SK-N-SH (cell line): ENCODE results near the gene RNLS. TPM values are rescaled to one million over a fixed set of nuclear protein-coding genes. Genes with fewer than 3 reads are reported as not detected.
A peak's percentile ranks its signal among the peaks of the same experiment; 100 is the strongest.

ENCODE experiments used
- CTCF ChIA-PET: fragments of 300-600, 350-600 bp; formaldehyde crosslinking; extraction: SDS; loops from one replicate; lab custom pipeline; 2021; lab: Yijun Ruan, JAX
- POLR2A ChIA-PET: fragments of 350-600 bp; sonication (Branson Sonifier 250); formaldehyde crosslinking; extraction: SDS; loops from one replicate; lab custom pipeline; 2020; ENCODE audit warnings: antibody characterized with exemption, inconsistent platforms; lab: Yijun Ruan, JAX
- DNase-seq: peaks from one replicate; pipeline ENCODE4 v3.0.0; 2012
- H2AFZ ChIP-seq: fragments of 200-600 bp; sonication (generic); 2 replicates; pipeline ENCODE4 v1.8.1; 2016; ENCODE audit warnings: antibody characterized with exemption, mild to moderate bottlenecking, low read depth
- H3F3A ChIP-seq: fragments of 200-600 bp; sonication (generic); replicated peaks from 2 replicates; pipeline ENCODE3; 2016; ENCODE audit warnings: antibody characterized with exemption, mild to moderate bottlenecking; ENCODE audit not compliant: insufficient read depth
- H3K27ac ChIP-seq, 2 experiments: fragments of 200-500 bp in 1 of 2; fragments of 200-600 bp in 1 of 2; sonication (Bioruptor generic) in 1 of 2; sonication (generic), shearing (Covaris generic) in 1 of 2; 2 replicates each; pipeline versions ENCODE4 v1.5.1 to v1.6.1; 2014 to 2016; ENCODE audit warnings: low read depth in 2 of 2, inconsistent platforms in 1 of 2, low read length in 1 of 2, mild to moderate bottlenecking in 1 of 2, mixed read lengths in 1 of 2
- H3K27me3 ChIP-seq: fragments of 200-600 bp; sonication (generic), shearing (Covaris generic); 2 replicates; pipeline ENCODE4 v1.6.1; 2016; ENCODE audit warnings: mixed run types; ENCODE audit not compliant: insufficient read depth
- H3K36me3 ChIP-seq, 2 experiments: fragments of 200-500 bp in 1 of 2; fragments of 200-600 bp in 1 of 2; sonication (Bioruptor generic) in 1 of 2; sonication (generic) in 1 of 2; replicated peaks in 1 of 2; 2 replicates each; pipeline versions ENCODE3 to v1.5.1; 2014 to 2016; ENCODE audit warnings: low read length in 1 of 2, mild to moderate bottlenecking in 1 of 2; ENCODE audit not compliant: insufficient read depth in 2 of 2, control insufficient read depth in 1 of 2
- H3K4me1 ChIP-seq, 2 experiments: fragments of 200-500 bp in 1 of 2; fragments of 200-600 bp in 1 of 2; sonication (Bioruptor generic) in 1 of 2; sonication (generic), shearing (Covaris generic) in 1 of 2; 2 replicates each; pipeline versions ENCODE4 v1.5.1 to v1.6.1; 2014 to 2016; ENCODE audit warnings: low read depth in 1 of 2, low read length in 1 of 2, mixed run types in 1 of 2; ENCODE audit not compliant: insufficient read depth in 2 of 2, control insufficient read depth in 1 of 2
- H3K4me2 ChIP-seq: fragments of 200-600 bp; sonication (generic), shearing (Covaris generic); 2 replicates; pipeline ENCODE4 v1.6.1; 2017; ENCODE audit warnings: mixed run types
- H3K4me3 ChIP-seq, 2 experiments: fragments of 200-500 bp in 1 of 2; fragments of 200-600 bp in 1 of 2; sonication (Bioruptor generic) in 1 of 2; sonication (generic), shearing (Covaris generic) in 1 of 2; 2 replicates each; pipeline versions ENCODE4 v1.5.1 to v1.8.1; 2014 to 2016; ENCODE audit warnings: low read depth in 2 of 2, inconsistent platforms in 1 of 2, low read length in 1 of 2, mild to moderate bottlenecking in 1 of 2, mixed read lengths in 1 of 2, moderate library complexity in 1 of 2
- H3K79me2 ChIP-seq: fragments of 200-600 bp; sonication (generic); 2 replicates; pipeline ENCODE4 v1.8.1; 2017; ENCODE audit warnings: mild to moderate bottlenecking; ENCODE audit not compliant: insufficient read depth
- H3K9ac ChIP-seq: fragments of 200-600 bp; sonication (generic); 2 replicates; pipeline ENCODE4 v1.6.1; 2017; ENCODE audit warnings: mixed run types
- H3K9me2 ChIP-seq: fragments of 200-600 bp; sonication (generic); 2 replicates; pipeline ENCODE4 v1.6.1; 2017; ENCODE audit warnings: mixed run types
- H3K9me3 ChIP-seq: fragments of 200-600 bp; sonication (generic); 2 replicates; pipeline ENCODE4 v1.6.1; 2017; ENCODE audit warnings: mixed run types, mild to moderate bottlenecking, moderate library complexity
- H4K20me1 ChIP-seq: fragments of 200-600 bp; sonication (generic); 2 replicates; pipeline ENCODE4 v1.6.1; 2017; ENCODE audit warnings: mild to moderate bottlenecking, mixed run types; ENCODE audit not compliant: insufficient read depth
- EP300 ChIP-seq, 2 experiments: IDR thresholded peaks; 2 replicates each; pipeline versions ENCODE4 v1.4.0 to v1.6.1; 2012; ENCODE audit warnings: borderline replicate concordance in 1 of 2, low read depth in 1 of 2, low read length in 1 of 2
- EZH2phosphoT487 ChIP-seq: fragments of 200-600 bp; sonication (generic); IDR thresholded peaks from 2 replicates; pipeline ENCODE4 v1.6.1; 2017; ENCODE audit warnings: low read depth, mixed run types, mild to moderate bottlenecking, antibody characterized with exemption, moderate library complexity, borderline replicate concordance
- FOSL2 ChIP-seq: IDR thresholded peaks from 2 replicates; pipeline ENCODE4 v1.4.0; 2012; ENCODE audit warnings: low read depth, mild to moderate bottlenecking, moderate library complexity, borderline replicate concordance
- FOXJ3 ChIP-seq: sonication (generic); formaldehyde crosslinking; IDR thresholded peaks from 2 replicates; pipeline ENCODE4 v1.5.1; 2020; ENCODE audit warnings: mild to moderate bottlenecking, missing genetic modification reagents
- FOXM1 ChIP-seq: IDR thresholded peaks from 2 replicates; pipeline ENCODE4 v1.4.0; 2012; ENCODE audit warnings: low read depth, mild to moderate bottlenecking
- GATA2 ChIP-seq: sonication (generic); formaldehyde crosslinking; IDR thresholded peaks from 2 replicates; pipeline ENCODE4 v1.5.0; 2020; ENCODE audit warnings: mild to moderate bottlenecking, missing genetic modification reagents
- JUND ChIP-seq: IDR thresholded peaks from 2 replicates; pipeline ENCODE4 v1.4.0; 2012
- MAX ChIP-seq: IDR thresholded peaks from 2 replicates; pipeline ENCODE4 v1.4.0; 2012; ENCODE audit warnings: low read depth
- MEF2A ChIP-seq: IDR thresholded peaks from 2 replicates; pipeline ENCODE4 v1.4.0; 2012; ENCODE audit warnings: low read depth, borderline replicate concordance
- NFIC ChIP-seq: IDR thresholded peaks from 2 replicates; pipeline ENCODE4 v1.4.0; 2012; ENCODE audit warnings: borderline replicate concordance
- POLR2AphosphoS5 ChIP-seq: IDR thresholded peaks from 2 replicates; pipeline ENCODE4 v1.6.1; 2012; ENCODE audit warnings: low read depth, low read length
- RCOR1 ChIP-seq: fragments of 150-350 bp; IDR thresholded peaks from 2 replicates; pipeline ENCODE4 v1.6.1; 2017; ENCODE audit warnings: antibody characterized with exemption, low read length
- REST ChIP-seq: IDR thresholded peaks from 2 replicates; pipeline ENCODE4 v1.6.1; 2012; ENCODE audit warnings: mild to moderate bottlenecking, low read depth, low read length, moderate library complexity
- RXRA ChIP-seq: IDR thresholded peaks from 2 replicates; pipeline ENCODE4 v1.4.0; 2012; ENCODE audit warnings: low read depth, mild to moderate bottlenecking, borderline replicate concordance
- SIN3A ChIP-seq: IDR thresholded peaks from 2 replicates; pipeline ENCODE4 v1.6.1; 2012; ENCODE audit warnings: low read depth, mild to moderate bottlenecking, low read length, moderate library complexity, borderline replicate concordance
- SMC3 ChIP-seq: IDR thresholded peaks from 2 replicates; pipeline ENCODE4 v1.6.1; 2012; ENCODE audit warnings: low read depth, low read length, improper control_type of control experiment
- TEAD4 ChIP-seq: IDR thresholded peaks from 2 replicates; pipeline ENCODE4 v1.4.0; 2012; ENCODE audit warnings: mild to moderate bottlenecking, borderline replicate concordance; ENCODE audit not compliant: insufficient read depth
- USF1 ChIP-seq: IDR thresholded peaks from 2 replicates; pipeline ENCODE4 v1.4.0; 2012; ENCODE audit warnings: low read depth, borderline replicate concordance
- YY1 ChIP-seq: IDR thresholded peaks from 2 replicates; pipeline ENCODE4 v1.4.0; 2012; ENCODE audit warnings: low read depth, mild to moderate bottlenecking
- ZBTB33 ChIP-seq: IDR thresholded peaks from 2 replicates; pipeline ENCODE4 v1.4.0; 2012; ENCODE audit warnings: low read depth, borderline replicate concordance
- WGBS: methylation state at CpG from one replicate; pipeline ENCODE4 v1.1.6; 2017; ENCODE audit warnings: low lambda C conversion rate; 5-methylcytosine and 5-hydroxymethylcytosine counted together
- polyA plus RNA-seq, 3 experiments: library from polyadenylated mRNA; depleted of rRNA; stranded (reverse); fragments of >200 nt; gene quantifications; 2 replicates each; pipeline ENCODE4 v1.2.3, GENCODE V29; 2012
- TF ChIP-seq, protein P1 (sequence below): IDR thresholded peaks from 2 replicates; pipeline ENCODE4; 2012
- TF ChIP-seq, protein P2 (sequence below): fragments of 200-600 bp; sonication (generic); IDR thresholded peaks from 2 replicates; pipeline ENCODE4 v1.6.1; 2017; ENCODE audit warnings: antibody characterized with exemption, mild to moderate bottlenecking, moderate library complexity

The RNLS gene
- polyA plus RNA-seq, 1 of the 3 experiments (the other 2 are of a cell fraction): not detected

DNA sequence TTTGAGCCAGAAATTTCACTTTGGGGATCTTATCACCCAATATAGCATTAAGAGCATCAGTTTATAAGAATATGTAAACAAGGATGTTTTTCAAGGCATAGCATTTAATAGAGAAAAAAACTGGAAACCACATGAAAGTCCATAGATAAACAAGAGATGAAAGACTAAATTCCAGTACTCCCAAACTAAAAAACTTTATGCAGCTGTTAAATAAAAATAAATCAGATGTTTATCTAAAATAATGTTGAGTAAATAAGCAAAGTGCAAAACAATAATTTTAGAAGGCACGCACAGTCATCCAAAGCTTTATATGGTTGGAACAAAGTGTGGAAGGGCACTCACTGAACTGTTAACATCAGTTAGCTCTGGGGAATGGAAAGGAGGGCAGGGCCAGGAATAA is 21.0 kb downstream of the RNLS start (continued):
- TF ChIP-seq FOSL2 (no peak), MEF2A (no peak)

DNA sequence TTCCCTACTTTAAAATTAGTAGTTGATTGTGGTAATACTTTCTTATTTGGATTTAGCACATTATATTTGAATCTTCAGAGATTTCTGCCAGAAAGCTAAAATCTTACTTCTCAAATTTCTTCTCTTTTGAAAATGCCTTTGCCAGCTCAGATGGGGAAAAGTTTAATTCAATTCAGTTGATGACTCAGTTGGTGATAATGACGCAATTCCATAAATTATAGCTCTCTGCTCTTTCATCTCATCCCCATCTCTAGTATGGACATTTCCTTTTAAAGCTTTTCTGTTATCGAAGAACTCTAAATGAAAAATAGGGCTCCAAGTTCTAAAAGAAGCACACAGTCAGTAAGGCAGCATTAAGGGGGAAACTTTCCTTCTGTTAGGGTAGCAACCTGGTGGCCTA is 25.5 kb downstream of the RNLS start:
- H3K79me2 ChIP-seq: no peaks in the 10 kb centered on the region
- H3K4me2 ChIP-seq: no peak overlapping the region
- no peaks in the 10 kb centered on the region for H3K27me3 ChIP-seq
- ChIA-PET CTCF (interaction anchor here (0.6 to 1.3 kb wide), 3 partner anchors 168 to 706 kb away, joined by 3 to 5 read pairs (median 3); no protein-coding TSS in a partner anchor), POLR2A (no interaction called here)
- H3K9me2 ChIP-seq: no peaks in the 10 kb centered on the region
- no peaks in the 10 kb centered on the region for H3K9me3 ChIP-seq
- peak overlapping the region; percentile 22 to 60; a peak in 3 of 4 replicates for H3K27ac ChIP-seq
- no peaks in the 10 kb centered on the region for H3K36me3 ChIP-seq
- peaks cover 4 to 8% of the 10 kb centered on the region in 2 experiments; a peak in 2 of 4 replicates for H3K4me1 ChIP-seq
- no peaks in the 10 kb centered on the region for H4K20me1 ChIP-seq
- no peak overlapping the region for H3K9ac ChIP-seq
- no peak overlapping the region; a peak in 1 of 4 replicates for H3K4me3 ChIP-seq
- DNase-seq: no peak
- peaks cover 6% of the 10 kb centered on the region for H3F3A ChIP-seq
- peak overlapping the region; percentile 70; the same call in 1 of the 2 replicates for H2AFZ ChIP-seq
- 6% methylated on average over 2 of the region's 2 CpGs for WGBS
- TF ChIP-seq USF1: no peak
- TF ChIP-seq SIN3A: no peak
- 0 out of 2 replicates have a peak, but pooled peaks have one; percentile 31 for TF ChIP-seq TEAD4
- no peak for TF ChIP-seq FOXM1
- no peak for TF ChIP-seq FOXJ3 (CRISPR knock-in tag)
- TF ChIP-seq SMC3: no peak
- TF ChIP-seq ZBTB33: 0 out of 2 replicates have a peak, but pooled peaks have one; percentile 15
- TF ChIP-seq, protein P1, sequence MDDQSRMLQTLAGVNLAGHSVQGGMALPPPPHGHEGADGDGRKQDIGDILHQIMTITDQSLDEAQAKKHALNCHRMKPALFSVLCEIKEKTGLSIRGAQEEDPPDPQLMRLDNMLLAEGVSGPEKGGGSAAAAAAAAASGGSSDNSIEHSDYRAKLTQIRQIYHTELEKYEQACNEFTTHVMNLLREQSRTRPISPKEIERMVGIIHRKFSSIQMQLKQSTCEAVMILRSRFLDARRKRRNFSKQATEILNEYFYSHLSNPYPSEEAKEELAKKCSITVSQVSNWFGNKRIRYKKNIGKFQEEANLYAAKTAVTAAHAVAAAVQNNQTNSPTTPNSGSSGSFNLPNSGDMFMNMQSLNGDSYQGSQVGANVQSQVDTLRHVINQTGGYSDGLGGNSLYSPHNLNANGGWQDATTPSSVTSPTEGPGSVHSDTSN: peak; percentile 77
- no peak for TF ChIP-seq REST
- TF ChIP-seq RCOR1: no peak
- TF ChIP-seq EZH2phosphoT487: no peak
- TF ChIP-seq GATA2 (CRISPR knock-in tag): no peak
- peak; percentile 24; the same call in 1 of the 2 replicates for TF ChIP-seq POLR2AphosphoS5
- TF ChIP-seq EP300 (IDR thresholded peaks at IDR 0.05; ENCODE audit: borderline replicate concordance in 1 of 2, low read depth in 1 of 2, low read length in 1 of 2): peak in 1 of 2 experiments; percentile 79; a peak in 2 of 4 replicates
- TF ChIP-seq, protein P2, sequence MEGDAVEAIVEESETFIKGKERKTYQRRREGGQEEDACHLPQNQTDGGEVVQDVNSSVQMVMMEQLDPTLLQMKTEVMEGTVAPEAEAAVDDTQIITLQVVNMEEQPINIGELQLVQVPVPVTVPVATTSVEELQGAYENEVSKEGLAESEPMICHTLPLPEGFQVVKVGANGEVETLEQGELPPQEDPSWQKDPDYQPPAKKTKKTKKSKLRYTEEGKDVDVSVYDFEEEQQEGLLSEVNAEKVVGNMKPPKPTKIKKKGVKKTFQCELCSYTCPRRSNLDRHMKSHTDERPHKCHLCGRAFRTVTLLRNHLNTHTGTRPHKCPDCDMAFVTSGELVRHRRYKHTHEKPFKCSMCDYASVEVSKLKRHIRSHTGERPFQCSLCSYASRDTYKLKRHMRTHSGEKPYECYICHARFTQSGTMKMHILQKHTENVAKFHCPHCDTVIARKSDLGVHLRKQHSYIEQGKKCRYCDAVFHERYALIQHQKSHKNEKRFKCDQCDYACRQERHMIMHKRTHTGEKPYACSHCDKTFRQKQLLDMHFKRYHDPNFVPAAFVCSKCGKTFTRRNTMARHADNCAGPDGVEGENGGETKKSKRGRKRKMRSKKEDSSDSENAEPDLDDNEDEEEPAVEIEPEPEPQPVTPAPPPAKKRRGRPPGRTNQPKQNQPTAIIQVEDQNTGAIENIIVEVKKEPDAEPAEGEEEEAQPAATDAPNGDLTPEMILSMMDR: no peak
- no peak for TF ChIP-seq MAX
- TF ChIP-seq MEF2A: peak; percentile 32; the same call in 1 of the 2 replicates
- 0 out of 2 replicates have a peak, but pooled peaks have one; percentile 40 for TF ChIP-seq RXRA
- TF ChIP-seq YY1: no peak
- peak; percentile 83 for TF ChIP-seq JUND
- peak; percentile 35; the same call in 1 of the 2 replicates for TF ChIP-seq NFIC
